Trophoblast cell (in vitro differentiated cells and primary cell): ENCODE measurements around the gene LRRC4.
A peak's percentile ranks its signal among the peaks of the same experiment; 100 is the strongest.

Source experiments
- DNase-seq, 2 donors: peaks; one replicate each; pipeline ENCODE4 v3.0.0-alpha.2; 2016
- H2AFZ ChIP-seq: 2 replicates; pipeline ENCODE4 v1.6.1; 2013; ENCODE audit warnings: low read length, moderate library complexity, mild to moderate bottlenecking; ENCODE audit not compliant: insufficient read depth, poor library complexity
- H2AK5ac ChIP-seq: 2 replicates; pipeline ENCODE4 v1.6.1; 2013; ENCODE audit warnings: mild to moderate bottlenecking, low read length
- H2BK120ac ChIP-seq: 2 replicates; pipeline ENCODE4 v1.6.1; 2013; ENCODE audit warnings: low read length, mild to moderate bottlenecking, moderate library complexity; ENCODE audit not compliant: insufficient read depth, poor library complexity
- H2BK12ac ChIP-seq: 2 replicates; pipeline ENCODE4 v1.6.1; 2013; ENCODE audit warnings: mild to moderate bottlenecking, low read length, moderate library complexity
- H2BK5ac ChIP-seq: 2 replicates; pipeline ENCODE4 v1.6.1; 2013; ENCODE audit warnings: low read length, low read depth, moderate library complexity, mild to moderate bottlenecking; ENCODE audit not compliant: poor library complexity
- H3K14ac ChIP-seq: 2 replicates; pipeline ENCODE4 v1.6.1; 2013; ENCODE audit warnings: mild to moderate bottlenecking, low read length
- H3K18ac ChIP-seq: 2 replicates; pipeline ENCODE4 v1.6.1; 2013; ENCODE audit warnings: mild to moderate bottlenecking, low read length
- H3K23ac ChIP-seq: 2 replicates; pipeline ENCODE4 v1.6.1; 2013; ENCODE audit warnings: low read length
- H3K27ac ChIP-seq: 2 replicates; pipeline ENCODE4 v1.5.1; 2013; ENCODE audit warnings: low read depth, mild to moderate bottlenecking, inconsistent platforms, low read length, moderate library complexity
- H3K27me3 ChIP-seq: 2 replicates; pipeline ENCODE4 v1.6.1; 2013; ENCODE audit warnings: inconsistent platforms, mild to moderate bottlenecking, low read length, moderate library complexity; ENCODE audit not compliant: insufficient read depth
- H3K36me3 ChIP-seq, 2 experiments: 1 replicate in 1 of 2; 2 replicates in 1 of 2; pipeline ENCODE4 v1.6.1; 2013; ENCODE audit warnings: low read length in 2 of 2, mild to moderate bottlenecking in 2 of 2, moderate library complexity in 1 of 2; ENCODE audit not compliant: insufficient read depth in 2 of 2, control insufficient read depth in 1 of 2
- H3K4ac ChIP-seq: 2 replicates; pipeline ENCODE4 v1.6.1; 2013; ENCODE audit warnings: low read depth, mild to moderate bottlenecking, low read length, moderate library complexity
- H3K4me1 ChIP-seq, 2 experiments: 1 replicate in 1 of 2; 2 replicates in 1 of 2; pipeline ENCODE4 v1.6.1; 2013; ENCODE audit warnings: low read length in 2 of 2, mild to moderate bottlenecking in 2 of 2, moderate library complexity in 1 of 2; ENCODE audit not compliant: insufficient read depth in 2 of 2, control insufficient read depth in 1 of 2
- H3K4me2 ChIP-seq: 2 replicates; pipeline ENCODE4 v1.6.1; 2013; ENCODE audit warnings: inconsistent platforms, mild to moderate bottlenecking, low read length, moderate library complexity
- H3K4me3 ChIP-seq: 2 replicates; pipeline ENCODE4 v1.5.1; 2013; ENCODE audit warnings: mild to moderate bottlenecking, low read depth, low read length, inconsistent platforms
- H3K79me1 ChIP-seq: one replicate; pipeline ENCODE4 v1.6.1; 2013; ENCODE audit warnings: low read length
- H3K79me2 ChIP-seq: 2 replicates; pipeline ENCODE4 v1.6.1; 2013; ENCODE audit warnings: low read length, mild to moderate bottlenecking; ENCODE audit not compliant: control insufficient read depth, insufficient read depth, poor library complexity
- H3K9ac ChIP-seq: 2 replicates; pipeline ENCODE4 v1.6.1; 2013; ENCODE audit warnings: mild to moderate bottlenecking, low read length
- H3K9me3 ChIP-seq: 2 replicates; pipeline ENCODE4 v1.6.1; 2013; ENCODE audit warnings: low read depth, mild to moderate bottlenecking, control low read depth, inconsistent platforms, low read length; ENCODE audit not compliant: insufficient read depth
- H4K12ac ChIP-seq: 2 replicates; pipeline ENCODE4 v1.6.1; 2013; ENCODE audit warnings: low read depth, mild to moderate bottlenecking, low read length, moderate library complexity
- H4K8ac ChIP-seq: 2 replicates; pipeline ENCODE4 v1.6.1; 2013; ENCODE audit warnings: low read depth, mild to moderate bottlenecking, low read length, moderate library complexity
- H4K91ac ChIP-seq: one replicate; pipeline ENCODE4 v1.6.1; 2013; ENCODE audit warnings: low read depth, mild to moderate bottlenecking, low read length, moderate library complexity
- WGBS: extraction: QIAGEN DNeasy Blood & Tissue Kit; methylation state at CpG from one replicate; pipeline ENCODE4 v1.1.7; 2013; ENCODE audit warnings: missing lambda C conversion rate; ENCODE audit not compliant: insufficient read length, insufficient coverage; ENCODE audit errors: extremely low coverage; 5-methylcytosine and 5-hydroxymethylcytosine counted together

The LRRC4 gene

DNA sequence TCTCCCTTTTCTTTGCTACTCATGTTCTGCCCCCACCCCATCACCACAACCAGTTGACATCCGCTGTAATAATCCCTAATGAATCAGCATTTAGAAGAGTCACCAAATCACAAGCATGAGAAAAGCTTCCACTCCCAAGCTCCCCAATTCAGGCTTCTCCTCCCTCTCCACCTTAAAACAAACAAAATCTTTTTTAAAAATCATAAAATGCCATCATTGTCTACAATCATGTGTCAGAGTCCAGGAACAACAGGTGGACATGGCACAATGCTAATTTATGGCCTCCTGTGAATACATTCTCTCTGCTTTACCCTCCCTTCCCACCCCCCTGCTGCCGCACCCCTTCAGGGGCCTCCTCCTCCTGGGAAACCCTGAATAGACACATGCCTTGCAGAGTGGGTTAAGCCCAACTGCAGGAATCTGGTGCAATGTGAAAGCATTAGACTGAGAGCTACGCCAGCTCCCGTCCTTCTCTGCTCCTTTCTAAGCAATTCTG, 3.7 kb downstream of the LRRC4 start:
- no peak overlapping the region for H3K4me2 ChIP-seq
- no peak overlapping the region for H3K23ac ChIP-seq
- no peak overlapping the region for H3K27ac ChIP-seq
- H3K36me3 ChIP-seq: peaks cover 6 to 17% of the 10 kb centered on the region in 2 experiments
- no peaks in the 10 kb centered on the region for H3K79me2 ChIP-seq
- no peak overlapping the region for H4K8ac ChIP-seq
- no peak overlapping the region for H3K18ac ChIP-seq
- H2BK12ac ChIP-seq: no peak overlapping the region
- H3K9ac ChIP-seq: no peak overlapping the region
- H2BK5ac ChIP-seq: no peak overlapping the region
- no peaks in the 10 kb centered on the region for H3K79me1 ChIP-seq
- no peak overlapping the region for H4K12ac ChIP-seq
- H3K4me1 ChIP-seq: peaks cover 14 to 16% of the 10 kb centered on the region in 2 experiments
- H3K4ac ChIP-seq: no peak overlapping the region
- H2BK120ac ChIP-seq: no peak overlapping the region
- H2AK5ac ChIP-seq: no peak overlapping the region
- no peak overlapping the region for H3K4me3 ChIP-seq
- DNase-seq: no peak
- H3K9me3 ChIP-seq: peaks cover 6% of the 10 kb centered on the region
- no peak overlapping the region for H4K91ac ChIP-seq
- H2AFZ ChIP-seq: no peak overlapping the region
- no CpG with 5 or more reads among the region's 4 CpGs for WGBS
- H3K27me3 ChIP-seq: peaks cover 3% of the 10 kb centered on the region
- no peak overlapping the region for H3K14ac ChIP-seq

DNA sequence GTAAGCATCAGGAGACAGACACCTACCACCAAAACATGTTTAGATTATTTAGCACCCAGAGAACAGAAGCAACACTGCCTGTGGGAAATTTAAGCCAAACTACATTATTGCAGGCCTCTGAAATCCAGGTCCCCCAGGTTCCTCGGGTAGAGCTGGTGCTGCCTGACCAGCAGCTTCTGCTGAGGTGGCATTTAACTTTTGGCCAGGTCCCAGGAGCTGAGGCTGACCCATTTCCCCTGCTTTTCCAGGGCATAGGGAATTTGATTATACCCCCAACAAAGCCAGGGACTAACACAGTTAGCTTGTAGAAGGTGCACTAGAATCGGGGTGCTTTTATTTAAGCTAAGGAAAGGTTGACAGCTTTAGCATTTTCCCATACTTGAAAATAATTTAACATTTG, 4.7 kb downstream of the LRRC4 start:
- no peak overlapping the region for H3K14ac ChIP-seq
- no peaks in the 10 kb centered on the region for H3K79me2 ChIP-seq
- H3K23ac ChIP-seq: no peak overlapping the region
- H3K9ac ChIP-seq: no peak overlapping the region
- no peak overlapping the region for H3K4ac ChIP-seq
- no peaks in the 10 kb centered on the region for H3K79me1 ChIP-seq
- H4K8ac ChIP-seq: no peak overlapping the region
- H3K18ac ChIP-seq: no peak overlapping the region
- DNase-seq: no peak
- H2BK5ac ChIP-seq: no peak overlapping the region
- no peak overlapping the region for H2AFZ ChIP-seq
- no CpG with 5 or more reads among the region's 2 CpGs for WGBS
- peaks cover 19 to 21% of the 10 kb centered on the region in 2 experiments for H3K4me1 ChIP-seq
- peaks cover 6% of the 10 kb centered on the region for H3K9me3 ChIP-seq
- no peak overlapping the region for H4K12ac ChIP-seq
- H2BK12ac ChIP-seq: no peak overlapping the region
- no peak overlapping the region for H3K4me3 ChIP-seq
- no peak overlapping the region for H3K27ac ChIP-seq
- no peak overlapping the region for H4K91ac ChIP-seq
- H2AK5ac ChIP-seq: no peak overlapping the region
- no peak overlapping the region for H3K4me2 ChIP-seq
- peaks cover 6 to 17% of the 10 kb centered on the region in 2 experiments for H3K36me3 ChIP-seq
- peaks cover 3% of the 10 kb centered on the region for H3K27me3 ChIP-seq
- H2BK120ac ChIP-seq: no peak overlapping the region

DNA sequence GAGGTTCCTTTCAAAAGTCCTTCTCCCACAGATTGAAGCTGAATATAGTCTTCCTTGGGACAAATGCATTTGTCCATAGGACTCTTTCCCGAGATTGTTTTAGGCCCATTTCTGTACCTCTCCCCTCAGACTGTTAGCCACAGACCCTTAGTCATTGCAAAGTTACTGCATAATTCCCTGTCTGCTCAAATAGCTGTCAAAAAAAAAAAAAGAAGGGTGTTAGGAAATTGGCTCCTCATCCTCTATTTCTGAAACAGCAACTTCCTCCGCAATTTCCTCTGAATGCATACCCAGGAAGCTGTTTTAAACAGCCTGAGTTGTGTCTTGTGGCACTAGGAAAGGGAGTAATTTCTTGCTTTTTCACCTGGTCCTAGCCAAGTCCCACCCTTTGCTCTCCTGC, 5.4 kb downstream of the LRRC4 start:
- no peak for DNase-seq
- Histone ChIP-seq H3K79me1 (no peaks in the 10 kb centered on the region), H2AK5ac (no peak overlapping the region)

DNA sequence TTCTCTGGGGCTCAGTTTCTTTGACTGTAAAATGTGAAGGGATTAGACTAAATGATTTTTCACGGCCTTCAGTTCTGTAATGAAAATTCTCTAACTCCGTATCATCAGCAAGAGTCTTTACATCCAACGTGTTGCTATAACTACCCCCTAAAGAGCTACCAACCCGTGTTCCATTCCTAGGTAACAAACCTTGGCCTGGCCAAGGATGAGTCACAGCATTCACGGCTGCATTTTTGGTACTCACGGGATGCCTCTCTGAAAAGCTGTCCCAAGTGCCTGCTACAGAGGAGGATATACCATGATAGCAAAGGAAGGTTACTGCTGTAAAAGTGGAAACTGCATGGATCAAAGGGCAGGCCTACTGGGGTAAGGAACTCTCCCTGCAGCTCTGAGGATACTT, 5.9 kb downstream of the LRRC4 start:
- Histone ChIP-seq H4K91ac (no peak overlapping the region), H3K4me3 (no peak overlapping the region), H4K12ac (no peak overlapping the region), H3K4me1 (peaks cover 19% of the 10 kb centered on the region in 2 experiments), H3K27me3 (no peaks in the 10 kb centered on the region), H3K4ac (no peak overlapping the region), H3K27ac (no peak overlapping the region), H2AK5ac (no peak overlapping the region), H3K23ac (no peak overlapping the region), H3K4me2 (no peak overlapping the region), H2AFZ (no peak overlapping the region), H2BK12ac (no peak overlapping the region), H3K9me3 (peaks cover 4% of the 10 kb centered on the region), H3K36me3 (peaks cover 9 to 21% of the 10 kb centered on the region in 2 experiments), H4K8ac (no peak overlapping the region), H3K9ac (no peak overlapping the region), H3K18ac (no peak overlapping the region), H3K79me2 (no peaks in the 10 kb centered on the region), H2BK120ac (no peak overlapping the region), H3K14ac (no peak overlapping the region), H2BK5ac (no peak overlapping the region), H3K79me1 (no peaks in the 10 kb centered on the region)
- WGBS: no CpG with 5 or more reads among the region's 6 CpGs
- DNase-seq: peak; percentile 52 to 70

More for the DNA sequence above, 5.4 kb downstream of the LRRC4 start:
- no peak overlapping the region for H3K14ac ChIP-seq
- H2AFZ ChIP-seq: no peak overlapping the region
- no peak overlapping the region for H3K4me2 ChIP-seq
- no peak overlapping the region for H4K91ac ChIP-seq
- H3K4me3 ChIP-seq: no peak overlapping the region
- peaks cover 6 to 17% of the 10 kb centered on the region in 2 experiments for H3K36me3 ChIP-seq
- peaks cover 22 to 23% of the 10 kb centered on the region in 2 experiments for H3K4me1 ChIP-seq
- no peak overlapping the region for H4K12ac ChIP-seq
- H3K23ac ChIP-seq: no peak overlapping the region
- no peak overlapping the region for H3K9ac ChIP-seq
- no peak overlapping the region for H3K18ac ChIP-seq
- no CpG with 5 or more reads among the region's 2 CpGs for WGBS
- no peak overlapping the region for H3K4ac ChIP-seq
- no peaks in the 10 kb centered on the region for H3K27me3 ChIP-seq
- H3K79me2 ChIP-seq: no peaks in the 10 kb centered on the region
- no peak overlapping the region for H2BK5ac ChIP-seq
- no peak overlapping the region for H2BK120ac ChIP-seq
- no peak overlapping the region for H3K27ac ChIP-seq
- H3K9me3 ChIP-seq: peaks cover 6% of the 10 kb centered on the region
- H4K8ac ChIP-seq: no peak overlapping the region
- H2BK12ac ChIP-seq: no peak overlapping the region
